ENCODE measurements around the gene NIPAL3.

DNA sequence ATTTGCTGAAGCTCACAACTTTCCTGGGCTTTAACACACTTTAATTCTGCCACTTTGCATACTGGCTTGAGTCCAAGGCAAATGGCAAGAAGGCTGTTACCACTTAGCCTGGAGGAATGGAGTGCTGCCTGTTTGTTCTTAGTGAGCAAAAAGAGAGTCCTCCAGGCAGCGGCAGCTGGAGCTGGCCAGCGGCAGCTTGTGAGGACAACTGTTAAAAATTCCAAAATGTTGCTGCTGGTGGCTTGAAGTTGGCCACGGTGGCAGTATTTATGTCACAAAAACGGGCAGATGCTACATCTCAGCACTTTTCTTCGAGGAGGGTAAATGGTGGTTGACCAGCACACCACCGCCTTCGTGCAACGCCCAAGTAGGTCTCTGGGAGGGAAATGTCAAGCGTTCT is 29.4 kb upstream of the NIPAL3 start:
- TF ChIP-seq, protein P1, sequence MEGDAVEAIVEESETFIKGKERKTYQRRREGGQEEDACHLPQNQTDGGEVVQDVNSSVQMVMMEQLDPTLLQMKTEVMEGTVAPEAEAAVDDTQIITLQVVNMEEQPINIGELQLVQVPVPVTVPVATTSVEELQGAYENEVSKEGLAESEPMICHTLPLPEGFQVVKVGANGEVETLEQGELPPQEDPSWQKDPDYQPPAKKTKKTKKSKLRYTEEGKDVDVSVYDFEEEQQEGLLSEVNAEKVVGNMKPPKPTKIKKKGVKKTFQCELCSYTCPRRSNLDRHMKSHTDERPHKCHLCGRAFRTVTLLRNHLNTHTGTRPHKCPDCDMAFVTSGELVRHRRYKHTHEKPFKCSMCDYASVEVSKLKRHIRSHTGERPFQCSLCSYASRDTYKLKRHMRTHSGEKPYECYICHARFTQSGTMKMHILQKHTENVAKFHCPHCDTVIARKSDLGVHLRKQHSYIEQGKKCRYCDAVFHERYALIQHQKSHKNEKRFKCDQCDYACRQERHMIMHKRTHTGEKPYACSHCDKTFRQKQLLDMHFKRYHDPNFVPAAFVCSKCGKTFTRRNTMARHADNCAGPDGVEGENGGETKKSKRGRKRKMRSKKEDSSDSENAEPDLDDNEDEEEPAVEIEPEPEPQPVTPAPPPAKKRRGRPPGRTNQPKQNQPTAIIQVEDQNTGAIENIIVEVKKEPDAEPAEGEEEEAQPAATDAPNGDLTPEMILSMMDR (IDR thresholded peaks at IDR 0.05), result no peak
- TF ChIP-seq POLR2A (IDR thresholded peaks at IDR 0.05), result no peak

Measured in testis (tissue), 2 donors.